Vagina (tissue), 2 donors: ENCODE data around the gene ARHGAP32. TPM values are rescaled to one million over a fixed set of nuclear protein-coding genes. Genes with fewer than 3 reads are reported as not detected.

Source experiments
- DNase-seq, 2 donors: peaks; one replicate each; pipeline ENCODE4 v3.0.0-alpha.2; 2017; ENCODE audit errors: extremely low spot score in 2 of 2
- H3K27ac ChIP-seq: fragments of 200-600 bp; sonication (generic); one replicate; pipeline ENCODE4 v1.5.1; 2019
- H3K27me3 ChIP-seq: fragments of 200-600 bp; sonication (generic); one replicate; pipeline ENCODE4 v1.5.1; 2019
- H3K36me3 ChIP-seq, 2 donors: fragments of 200-600 bp; sonication (generic); one replicate each; pipeline ENCODE4 v1.5.1; 2017 to 2019
- H3K4me1 ChIP-seq: fragments of 200-600 bp; sonication (generic); one replicate; pipeline ENCODE4 v1.5.1; 2019
- H3K4me3 ChIP-seq, 2 donors: fragments of 200-600 bp; sonication (generic); 1 replicate in 1 of 2; 2 replicates in 1 of 2; pipeline ENCODE4 v1.5.1; 2016 to 2019
- H3K9me3 ChIP-seq: fragments of 200-600 bp; sonication (generic); one replicate; pipeline ENCODE4 v1.5.1; 2019
- CTCF ChIP-seq, 3 experiments: fragments of 450-650 bp in 2 of 3; fragments of 200-600 bp in 1 of 3; sonication (generic) in 1 of 3; IDR thresholded peaks; one replicate each; pipeline ENCODE4 v1.5.1; 2017 to 2019; ENCODE audit warnings: antibody characterized with exemption in 3 of 3, mild to moderate bottlenecking in 2 of 3, moderate library complexity in 2 of 3
- POLR2A ChIP-seq, 2 donors: fragments of 450-650 bp; IDR thresholded peaks; one replicate each; pipeline ENCODE4 v1.6.1; 2017; ENCODE audit warnings: antibody characterized with exemption in 2 of 2, mild to moderate bottlenecking in 2 of 2, moderate library complexity in 2 of 2
- POLR2AphosphoS5 ChIP-seq, 2 donors: sonication (generic); formaldehyde crosslinking; IDR thresholded peaks; one replicate each; pipeline ENCODE4 v1.9.0; 2017; ENCODE audit warnings: antibody characterized with exemption in 2 of 2, mild to moderate bottlenecking in 2 of 2, low read depth in 1 of 2; ENCODE audit not compliant: insufficient read depth in 1 of 2
- intact Hi-C: fragments of 100-400 bp; cut with DNase I; formaldehyde crosslinking; loops from one replicate; pipeline ENCODE4 v1.15.1; 2023
- total RNA-seq: library from RNA; depleted of rRNA; stranded (reverse); fragments of >200 nt; gene quantifications from one replicate; pipeline ENCODE4 v1.2.3, GENCODE V29; 2016

The ARHGAP32 gene
- total RNA-seq, 1 donor from 2014 or later, result 42.0 TPM

DNA sequence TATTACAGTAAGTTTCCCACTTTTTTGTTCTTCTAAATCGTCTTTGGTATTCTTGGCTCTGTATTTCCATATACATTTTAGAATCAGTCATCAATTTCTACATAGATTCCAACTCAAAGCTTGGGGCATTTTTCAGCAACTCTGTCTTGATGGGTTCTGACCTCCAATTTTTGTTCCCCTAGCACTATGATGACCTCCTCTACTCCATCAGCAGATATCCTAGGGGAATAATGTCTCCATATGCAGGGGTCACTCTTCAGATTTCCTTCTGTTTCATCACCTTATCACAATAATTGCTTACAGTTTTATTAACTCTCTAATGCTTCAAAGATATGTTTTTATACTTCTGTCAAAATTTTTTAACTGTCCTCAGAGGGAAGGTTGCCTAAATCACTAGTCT lies 158.1 kb downstream of the ARHGAP32 start:
- intact Hi-C loops, result no loop called here
- DNase-seq, result no peak
- H3K9me3 ChIP-seq, result no peaks in the 10 kb centered on the region
- H3K4me3 ChIP-seq, result no peak overlapping the region
- H3K36me3 ChIP-seq, result no peaks in the 10 kb centered on the region
- no peak for TF ChIP-seq CTCF (IDR thresholded peaks at IDR 0.05)
- TF ChIP-seq POLR2AphosphoS5 (IDR thresholded peaks at IDR 0.05; ENCODE audit: insufficient read depth in 1 of 2, low read depth in 1 of 2), result no peak
- TF ChIP-seq POLR2A (IDR thresholded peaks at IDR 0.05), result no peak
- no peaks in the 10 kb centered on the region for H3K4me1 ChIP-seq
- H3K27me3 ChIP-seq, result no peaks in the 10 kb centered on the region
- H3K27ac ChIP-seq, result no peak overlapping the region

DNA sequence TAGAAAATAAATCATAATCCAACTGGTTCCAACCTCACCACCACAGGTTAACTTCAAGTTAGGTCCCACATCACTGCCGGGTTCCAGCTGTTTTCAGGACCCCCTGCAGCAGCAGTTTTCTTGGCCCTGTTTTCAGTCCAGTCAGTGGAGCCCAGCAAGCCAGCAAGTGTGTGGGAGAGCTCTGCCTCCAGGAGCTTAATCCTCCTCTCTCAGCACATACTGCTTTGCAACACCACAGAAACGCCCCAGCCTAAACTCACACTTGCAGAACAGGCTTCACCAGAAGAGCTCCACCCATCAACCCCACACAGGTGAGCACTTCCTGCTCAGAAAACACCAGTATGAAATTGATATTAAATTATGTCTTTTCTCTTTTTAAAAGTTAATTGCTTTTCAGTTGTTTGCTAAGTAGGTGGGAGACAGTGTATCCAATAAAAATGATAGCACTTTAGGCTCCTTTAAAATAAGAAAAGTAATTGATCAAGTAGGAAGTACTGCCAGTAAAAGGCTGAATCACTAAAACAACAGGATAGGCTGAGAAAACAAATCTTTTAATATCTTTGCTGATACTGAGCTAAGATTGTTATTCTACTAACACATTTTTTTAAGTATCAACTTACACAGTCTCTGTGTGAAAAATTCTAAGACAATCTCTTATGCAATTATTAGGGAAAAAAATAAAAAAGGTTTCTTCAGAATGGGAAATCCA lies 168.0 kb downstream of the ARHGAP32 start:
- H3K4me3 ChIP-seq, result peak overlapping the region in 1 of 2 donors; percentile 22
- H3K36me3 ChIP-seq, result no peaks in the 10 kb centered on the region
- no peaks in the 10 kb centered on the region for H3K9me3 ChIP-seq
- no peak for DNase-seq
- no peak for TF ChIP-seq CTCF (IDR thresholded peaks at IDR 0.05)
- TF ChIP-seq POLR2AphosphoS5 (IDR thresholded peaks at IDR 0.05; ENCODE audit: insufficient read depth in 1 of 2, low read depth in 1 of 2), result peak in 1 of 2 donors; percentile 71
- peaks cover 7% of the 10 kb centered on the region for H3K4me1 ChIP-seq
- H3K27ac ChIP-seq, result no peak overlapping the region
- intact Hi-C loops, result no loop called here
- H3K27me3 ChIP-seq, result no peaks in the 10 kb centered on the region

DNA sequence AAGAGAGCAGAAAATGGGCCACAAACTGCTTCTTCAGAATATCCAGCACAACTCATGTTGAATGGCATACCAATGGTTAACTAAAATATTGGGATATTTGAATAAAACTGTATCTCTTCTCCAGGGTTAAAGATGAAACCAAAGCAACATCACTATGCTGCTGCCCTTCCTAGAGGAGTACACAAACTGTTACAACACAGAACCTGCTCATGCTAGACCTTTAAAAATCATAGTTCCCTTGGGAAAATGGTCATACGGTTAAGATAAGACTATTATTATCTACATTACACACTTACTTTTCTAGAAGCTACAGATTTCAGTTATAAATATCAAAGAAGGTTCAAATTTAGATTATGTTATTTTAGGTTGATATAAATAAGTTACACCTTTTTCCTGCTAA lies 170.8 kb downstream of the ARHGAP32 start:
- Histone ChIP-seq H3K27me3 (no peaks in the 10 kb centered on the region), H3K27ac (no peak overlapping the region), H3K4me1 (peaks cover 7% of the 10 kb centered on the region), H3K9me3 (no peaks in the 10 kb centered on the region), H3K4me3 (no peak overlapping the region), H3K36me3 (no peaks in the 10 kb centered on the region)
- TF ChIP-seq POLR2A (IDR thresholded peaks at IDR 0.05), result no peak
- TF ChIP-seq CTCF (IDR thresholded peaks at IDR 0.05), result no peak
- TF ChIP-seq POLR2AphosphoS5 (IDR thresholded peaks at IDR 0.05; ENCODE audit: insufficient read depth in 1 of 2, low read depth in 1 of 2), result no peak
- intact Hi-C loops, result no loop called here
- no peak for DNase-seq

DNA sequence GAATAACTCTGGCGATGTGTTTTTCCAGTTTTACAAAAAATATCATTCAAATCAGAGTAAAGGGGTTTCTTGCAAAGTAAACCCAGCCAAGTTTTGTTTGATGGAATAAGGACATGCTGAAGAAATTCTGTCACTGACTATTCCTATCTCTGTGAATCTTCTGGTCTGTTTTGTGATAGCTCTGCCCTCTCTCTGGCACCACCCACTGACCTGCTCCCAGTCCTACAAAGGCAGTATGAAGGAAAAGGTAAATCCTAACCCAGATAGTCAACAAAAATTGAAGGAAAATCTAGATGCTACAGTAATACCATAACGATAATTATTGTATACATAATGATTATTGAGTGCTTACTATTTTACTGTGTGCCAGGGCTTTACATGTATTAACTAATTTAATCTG lies 173.1 kb downstream of the ARHGAP32 start:
- Histone ChIP-seq H3K9me3 (no peaks in the 10 kb centered on the region), H3K4me3 (no peak overlapping the region), H3K36me3 (no peaks in the 10 kb centered on the region), H3K27ac (no peak overlapping the region), H3K4me1 (peaks cover 7% of the 10 kb centered on the region), H3K27me3 (no peaks in the 10 kb centered on the region)
- no peak for TF ChIP-seq POLR2AphosphoS5 (IDR thresholded peaks at IDR 0.05; ENCODE audit: insufficient read depth in 1 of 2, low read depth in 1 of 2)
- TF ChIP-seq CTCF (IDR thresholded peaks at IDR 0.05), result no peak
- no peak for TF ChIP-seq POLR2A (IDR thresholded peaks at IDR 0.05)
- intact Hi-C loops, result no loop called here
- DNase-seq, result no peak

DNA sequence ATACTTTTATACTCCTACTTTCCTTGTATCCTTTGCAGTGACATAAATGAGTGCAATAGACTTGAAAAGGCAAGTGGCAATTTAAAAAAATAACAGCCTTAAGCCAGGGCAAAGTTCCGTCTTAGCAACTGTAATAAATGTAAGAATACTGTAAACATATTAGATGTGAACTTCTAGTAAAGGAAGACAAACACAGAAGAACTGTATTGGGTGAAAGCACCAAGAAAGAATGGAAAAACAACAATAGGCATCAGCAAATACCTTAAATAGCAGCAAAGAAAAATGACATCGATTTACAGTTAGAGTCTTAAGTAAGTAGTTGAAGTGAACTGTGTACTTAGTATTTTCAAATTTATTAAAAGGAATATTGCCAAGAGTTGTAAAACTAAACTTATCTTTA lies 174.0 kb downstream of the ARHGAP32 start:
- intact Hi-C loops, result no loop called here
- Histone ChIP-seq H3K36me3 (no peaks in the 10 kb centered on the region), H3K4me1 (peaks cover 7% of the 10 kb centered on the region), H3K9me3 (no peaks in the 10 kb centered on the region), H3K4me3 (no peak overlapping the region), H3K27me3 (no peaks in the 10 kb centered on the region), H3K27ac (no peak overlapping the region)
- no peak for DNase-seq
- TF ChIP-seq CTCF (IDR thresholded peaks at IDR 0.05), result no peak
- no peak for TF ChIP-seq POLR2A (IDR thresholded peaks at IDR 0.05)
- no peak for TF ChIP-seq POLR2AphosphoS5 (IDR thresholded peaks at IDR 0.05; ENCODE audit: insufficient read depth in 1 of 2, low read depth in 1 of 2)
